ENCODE data around the gene RABEPK. TPM values are rescaled to one million over a fixed set of nuclear protein-coding genes. Genes with fewer than 3 reads are reported as not detected.

RABEPK gene
- total RNA-seq, 1 experiment from 2014 or later, result 21.8 TPM

DNA sequence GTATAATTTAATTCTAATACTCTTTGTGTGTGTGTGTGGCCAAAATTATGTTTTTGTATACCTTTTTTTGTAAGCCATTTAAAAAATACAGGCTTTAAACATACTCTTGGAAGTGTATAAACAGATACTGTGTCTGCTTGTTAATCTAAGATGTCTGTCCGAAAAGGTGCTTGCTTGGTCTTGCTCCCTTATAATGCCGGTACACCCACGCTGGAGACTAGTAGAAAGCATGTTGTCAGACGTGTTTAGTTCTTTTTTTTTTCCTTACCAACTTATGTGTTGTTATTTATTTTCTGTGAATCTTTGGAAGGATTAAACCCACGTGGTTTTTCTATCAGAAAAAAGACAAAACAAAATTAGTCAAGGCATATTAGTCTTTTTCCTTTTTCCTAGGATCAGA, 70.7 kb downstream of the RABEPK start:
- Histone ChIP-seq H2BK12ac (ENCODE audit: insufficient read length, low read depth, low read length) (no peak overlapping the region), H4K91ac (ENCODE audit: insufficient read length, low read depth, low read length) (no peak overlapping the region), H3K79me2 (ENCODE audit: insufficient read depth, low read length) (peaks cover 7% of the 10 kb centered on the region), H3K4me1 (ENCODE audit: insufficient read depth, low read length) (no peaks in the 10 kb centered on the region), H2BK20ac (ENCODE audit: low read depth, low read length, poor library complexity, severe bottlenecking) (no peak overlapping the region), H3K9me3 (ENCODE audit: control insufficient read depth, low read depth, low read length) (no peaks in the 10 kb centered on the region), H2BK5ac (ENCODE audit: insufficient read length, low read length) (no peak overlapping the region), H2AFZ (ENCODE audit: low read length) (no peak overlapping the region), H4K8ac (replicated peaks; ENCODE audit: insufficient read length, low read depth, low read length) (no peak overlapping the region), H2AK5ac (ENCODE audit: insufficient read length, low read length) (no peak overlapping the region), H4K5ac (ENCODE audit: insufficient read length, low read depth, low read length) (no peak overlapping the region), H3K23me2 (ENCODE audit: insufficient read length, low read depth, low read length, poor library complexity, severe bottlenecking) (no peaks in the 10 kb centered on the region), H3K56ac (ENCODE audit: insufficient read length, low read depth, low read length) (no peak overlapping the region), H3K4me2 (ENCODE audit: insufficient read depth, insufficient read length, low read length) (no peak overlapping the region), H4K20me1 (ENCODE audit: control insufficient read depth, insufficient read depth, insufficient read length) (no peaks in the 10 kb centered on the region), H3K23ac (ENCODE audit: insufficient read length, low read depth, low read length) (no peak overlapping the region), H3K27ac (ENCODE audit: insufficient read length, low read depth, low read length) (no peak overlapping the region), H2BK120ac (ENCODE audit: low read depth, low read length, poor library complexity, severe bottlenecking) (no peak overlapping the region), H3K4ac (ENCODE audit: low read depth, low read length) (no peak overlapping the region), H3K27me3 (ENCODE audit: insufficient read depth, low read length) (no peaks in the 10 kb centered on the region), H3K14ac (ENCODE audit: insufficient read depth, low read length) (no peak overlapping the region), H3T11ph (ENCODE audit: low read length) (no peak overlapping the region), H3K18ac (ENCODE audit: insufficient read length, low read depth, low read length) (no peak overlapping the region), H2BK15ac (ENCODE audit: low read depth, low read length) (no peak overlapping the region), H3K79me1 (ENCODE audit: insufficient read depth, low read depth, low read length, poor library complexity, severe bottlenecking) (no peaks in the 10 kb centered on the region), H3K9ac (ENCODE audit: extremely low read depth, insufficient read length, low read length) (no peak overlapping the region)
- H3K9me3 Mint-ChIP-seq, result no peaks in the 10 kb centered on the region
- H3K27ac Mint-ChIP-seq, result peak overlapping the region in 2 of 3 experiments; percentile 32 to 91; a peak in 4 of 7 replicates
- H3K4me3 Mint-ChIP-seq, result no peak overlapping the region
- TF ChIP-seq, protein P1, sequence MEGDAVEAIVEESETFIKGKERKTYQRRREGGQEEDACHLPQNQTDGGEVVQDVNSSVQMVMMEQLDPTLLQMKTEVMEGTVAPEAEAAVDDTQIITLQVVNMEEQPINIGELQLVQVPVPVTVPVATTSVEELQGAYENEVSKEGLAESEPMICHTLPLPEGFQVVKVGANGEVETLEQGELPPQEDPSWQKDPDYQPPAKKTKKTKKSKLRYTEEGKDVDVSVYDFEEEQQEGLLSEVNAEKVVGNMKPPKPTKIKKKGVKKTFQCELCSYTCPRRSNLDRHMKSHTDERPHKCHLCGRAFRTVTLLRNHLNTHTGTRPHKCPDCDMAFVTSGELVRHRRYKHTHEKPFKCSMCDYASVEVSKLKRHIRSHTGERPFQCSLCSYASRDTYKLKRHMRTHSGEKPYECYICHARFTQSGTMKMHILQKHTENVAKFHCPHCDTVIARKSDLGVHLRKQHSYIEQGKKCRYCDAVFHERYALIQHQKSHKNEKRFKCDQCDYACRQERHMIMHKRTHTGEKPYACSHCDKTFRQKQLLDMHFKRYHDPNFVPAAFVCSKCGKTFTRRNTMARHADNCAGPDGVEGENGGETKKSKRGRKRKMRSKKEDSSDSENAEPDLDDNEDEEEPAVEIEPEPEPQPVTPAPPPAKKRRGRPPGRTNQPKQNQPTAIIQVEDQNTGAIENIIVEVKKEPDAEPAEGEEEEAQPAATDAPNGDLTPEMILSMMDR (conservative IDR thresholded peaks at IDR 0.05), result no peak
- DNase-seq, result no peak
- H3K36me3 Mint-ChIP-seq (ENCODE audit: insufficient read depth in 1 of 3, low read depth in 3 of 3), result peaks cover 0 to 12% (median 10%) of the 10 kb centered on the region in 3 experiments; a peak in 2 of 7 replicates
- peaks cover 26 to 31% of the 10 kb centered on the region in 2 experiments for H3K4me1 Mint-ChIP-seq
- no CpG with 5 or more reads among the region's 5 CpGs for WGBS (ENCODE audit: extremely low coverage, insufficient read length, low lambda C conversion rate)
- no peaks in the 10 kb centered on the region for H3K27me3 Mint-ChIP-seq (ENCODE audit: low read depth)

Data from H9 (cell line).